ENCODE data around the gene SPRED2. TPM values are rescaled to one million over a fixed set of nuclear protein-coding genes. Genes with fewer than 3 reads are reported as not detected.

SPRED2 gene
- total and polyA plus RNA-seq, 12 donors: 10.2 to 20.7 (median 17.0) TPM

DNA sequence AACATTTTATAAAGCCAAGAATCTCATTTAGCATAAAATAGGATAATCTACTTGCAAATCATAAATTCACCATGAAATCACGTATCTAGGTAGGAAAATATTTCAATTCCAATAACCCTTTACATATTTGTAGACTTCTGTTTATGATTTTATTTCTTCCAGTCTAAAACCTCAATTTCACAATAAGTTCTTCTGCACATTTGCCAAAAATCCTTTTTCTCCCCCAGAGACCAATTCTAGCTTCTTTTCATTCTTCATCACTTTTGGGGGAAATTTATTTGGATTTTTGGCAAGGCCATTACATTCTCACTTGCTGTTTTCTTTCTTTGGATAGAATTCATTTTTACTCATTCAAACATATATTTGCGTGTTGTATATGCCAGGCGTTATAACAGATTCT lies 86.8 kb downstream of the SPRED2 start:
- TF ChIP-seq, protein P1, sequence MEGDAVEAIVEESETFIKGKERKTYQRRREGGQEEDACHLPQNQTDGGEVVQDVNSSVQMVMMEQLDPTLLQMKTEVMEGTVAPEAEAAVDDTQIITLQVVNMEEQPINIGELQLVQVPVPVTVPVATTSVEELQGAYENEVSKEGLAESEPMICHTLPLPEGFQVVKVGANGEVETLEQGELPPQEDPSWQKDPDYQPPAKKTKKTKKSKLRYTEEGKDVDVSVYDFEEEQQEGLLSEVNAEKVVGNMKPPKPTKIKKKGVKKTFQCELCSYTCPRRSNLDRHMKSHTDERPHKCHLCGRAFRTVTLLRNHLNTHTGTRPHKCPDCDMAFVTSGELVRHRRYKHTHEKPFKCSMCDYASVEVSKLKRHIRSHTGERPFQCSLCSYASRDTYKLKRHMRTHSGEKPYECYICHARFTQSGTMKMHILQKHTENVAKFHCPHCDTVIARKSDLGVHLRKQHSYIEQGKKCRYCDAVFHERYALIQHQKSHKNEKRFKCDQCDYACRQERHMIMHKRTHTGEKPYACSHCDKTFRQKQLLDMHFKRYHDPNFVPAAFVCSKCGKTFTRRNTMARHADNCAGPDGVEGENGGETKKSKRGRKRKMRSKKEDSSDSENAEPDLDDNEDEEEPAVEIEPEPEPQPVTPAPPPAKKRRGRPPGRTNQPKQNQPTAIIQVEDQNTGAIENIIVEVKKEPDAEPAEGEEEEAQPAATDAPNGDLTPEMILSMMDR (IDR thresholded peaks at IDR 0.05): no peak
- H3K4me3 ChIP-seq: no peak overlapping the region
- H3K9me3 ChIP-seq: no peaks in the 10 kb centered on the region
- intact Hi-C loops (cut with DNase I): loop anchor here in 1 of 10 donors (5.0 kb wide), 1 partner anchor 37 kb away; no protein-coding TSS in a partner anchor
- no peak for ATAC-seq
- peaks cover 0 to 31% (median 0%) of the 10 kb centered on the region in 9 donors for H3K36me3 ChIP-seq
- H3K27me3 ChIP-seq: no peaks in the 10 kb centered on the region
- whole genome bisulfite sequencing, 2 donors: 75 to 76% methylated on average over 3 of the region's 3 CpGs
- H3K4me1 ChIP-seq: peaks cover 7 to 40% (median 16%) of the 10 kb centered on the region in 9 donors
- no peak for DNase-seq
- H3K27ac ChIP-seq: no peak overlapping the region

DNA sequence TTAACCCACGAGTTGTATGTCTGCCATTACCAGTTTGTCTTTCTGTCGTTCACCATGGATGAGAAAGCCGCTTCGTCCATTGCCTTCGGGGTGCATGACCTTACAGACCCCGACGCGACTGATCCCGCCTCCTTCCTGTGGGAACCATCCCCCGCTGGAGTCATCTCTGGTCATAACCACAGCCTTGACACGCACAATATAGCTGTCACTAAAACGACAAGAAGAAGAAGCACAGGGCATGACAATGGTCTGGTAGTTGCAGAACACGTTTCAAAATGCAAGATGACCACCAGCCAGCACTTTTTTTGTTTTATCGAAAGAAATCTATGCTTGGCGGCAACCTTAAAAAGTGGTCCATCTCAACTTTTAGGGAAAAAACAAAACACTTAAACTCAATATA lies 87.7 kb downstream of the SPRED2 start:
- ATAC-seq: no peak
- intact Hi-C loops (cut with DNase I): loop anchor here in 1 of 10 donors (5.0 kb wide), 1 partner anchor 38 kb away; no protein-coding TSS in a partner anchor
- TF ChIP-seq, protein P1 (IDR thresholded peaks at IDR 0.05): no peak
- H3K36me3 ChIP-seq: peaks cover 0 to 34% (median 0%) of the 10 kb centered on the region in 9 donors
- H3K9me3 ChIP-seq: no peaks in the 10 kb centered on the region
- H3K4me1 ChIP-seq: peaks cover 3 to 30% (median 6%) of the 10 kb centered on the region in 9 donors
- H3K27ac ChIP-seq: no peak overlapping the region
- DNase-seq: no peak
- no peaks in the 10 kb centered on the region for H3K27me3 ChIP-seq
- WGBS, 2 donors: 76 to 81% methylated on average over 15 of the region's 15 CpGs
- H3K4me3 ChIP-seq: no peak overlapping the region

DNA sequence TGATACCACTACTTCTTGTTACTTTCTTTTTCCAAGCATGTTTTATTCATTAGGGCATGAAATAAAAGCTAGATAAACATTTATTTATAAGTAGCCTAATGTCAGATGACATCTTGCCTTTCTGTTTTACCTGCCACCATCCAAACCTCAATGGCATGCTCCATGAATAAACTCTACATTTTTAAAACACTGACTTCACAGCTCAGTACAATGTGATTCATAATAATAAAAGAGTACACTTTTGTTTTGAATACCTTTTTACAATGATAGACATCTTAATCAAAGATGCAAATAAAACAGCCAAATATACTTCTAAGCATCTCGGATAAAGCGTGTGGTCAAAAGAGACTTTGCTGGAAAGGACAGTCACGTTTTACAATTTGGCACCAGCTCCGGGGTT lies 88.2 kb downstream of the SPRED2 start:
- ATAC-seq: no peak
- Histone ChIP-seq H3K27ac (no peak overlapping the region), H3K36me3 (peaks cover 0 to 34% (median 0%) of the 10 kb centered on the region in 9 donors), H3K4me1 (peaks cover 0 to 25% (median 1%) of the 10 kb centered on the region in 9 donors), H3K27me3 (no peaks in the 10 kb centered on the region), H3K4me3 (no peak overlapping the region), H3K9me3 (no peaks in the 10 kb centered on the region)
- no peak for DNase-seq
- intact Hi-C loops (cut with DNase I): no loop called here
- 81 to 92% methylated on average over 4 of the region's 4 CpGs for WGBS, 2 donors
- TF ChIP-seq, protein P1 (IDR thresholded peaks at IDR 0.05): no peak

DNA sequence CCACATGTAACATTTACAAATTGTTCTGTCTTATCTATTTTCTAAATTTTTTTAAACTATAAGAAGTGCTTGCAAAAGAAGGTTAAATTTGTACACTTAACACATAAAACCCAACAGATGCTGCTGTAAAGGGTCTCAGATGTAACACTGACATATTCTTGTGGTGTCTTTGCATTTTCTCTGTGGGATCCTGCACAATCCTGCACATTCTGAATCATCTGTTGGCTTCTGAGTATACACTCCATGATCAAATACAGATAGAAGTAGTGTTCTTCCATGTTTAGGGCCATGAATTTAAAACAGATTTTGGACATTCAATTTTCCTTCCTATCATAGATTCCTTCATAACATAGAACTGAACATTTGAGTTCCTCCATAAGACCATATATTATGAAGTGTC lies 89.0 kb downstream of the SPRED2 start:
- no peaks in the 10 kb centered on the region for H3K9me3 ChIP-seq
- intact Hi-C loops (cut with DNase I): no loop called here
- peaks cover 0 to 20% (median 0%) of the 10 kb centered on the region in 9 donors for H3K4me1 ChIP-seq
- DNase-seq (no peak), ATAC-seq (no peak)
- H3K36me3 ChIP-seq: peaks cover 0 to 34% (median 0%) of the 10 kb centered on the region in 9 donors
- TF ChIP-seq, protein P1 (IDR thresholded peaks at IDR 0.05): no peak
- no peaks in the 10 kb centered on the region for H3K27me3 ChIP-seq
- no peak overlapping the region for H3K4me3 ChIP-seq
- no peak overlapping the region for H3K27ac ChIP-seq
